KG1 (cell line): ENCODE results near the gene KLF14.
"Not testable (repeated sequence)": the region's sequence is repeated elsewhere in the genome, so short reads cannot be mapped to it uniquely, and the experiment has no call there.

ENCODE experiments used
- DNase-seq: peaks from one replicate; lab custom pipeline; 2025; lab: John Stamatoyannopoulos, UW

KLF14 gene

DNA sequence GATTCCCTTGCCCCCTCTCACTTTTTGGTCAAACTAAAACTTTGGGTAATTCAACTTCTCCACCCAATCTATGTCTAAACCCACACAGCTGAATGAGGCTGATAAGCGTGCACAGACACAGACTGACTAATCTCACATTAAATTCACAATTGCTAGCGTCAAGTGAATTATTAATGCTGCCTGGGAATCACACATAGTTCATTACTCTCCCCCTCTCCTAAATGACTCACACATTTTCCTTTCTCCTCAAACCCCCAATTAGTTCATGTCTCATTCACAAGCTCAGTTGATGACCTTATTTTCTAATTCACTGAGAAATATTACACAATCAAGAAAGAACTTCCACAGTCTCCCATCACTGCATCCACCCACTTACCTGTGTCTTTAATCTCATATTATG, 14.5 kb downstream of the KLF14 start:
- no peak for DNase-seq

DNA sequence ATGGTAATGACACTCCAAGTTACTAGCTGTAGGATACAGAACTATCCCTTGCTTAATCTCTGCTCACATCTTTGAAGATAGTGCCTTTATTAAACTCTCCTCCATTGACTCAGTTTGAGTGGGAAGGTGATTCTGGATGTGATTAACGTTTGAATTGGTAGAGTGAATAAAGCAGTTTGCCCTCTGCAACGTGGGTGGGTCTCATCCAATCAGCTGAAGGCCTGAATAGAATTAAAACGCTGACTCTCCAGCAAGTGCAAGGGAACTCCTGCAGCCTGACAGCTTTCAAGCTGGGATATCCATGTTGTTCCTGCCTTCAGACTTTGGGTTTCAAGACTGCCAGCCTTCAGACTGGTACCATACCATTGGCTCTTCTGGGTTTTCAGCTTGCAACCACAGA, 21.6 kb downstream of the KLF14 start:
- no peak for DNase-seq

GRCh38 chr7:130708766-130709165, 25.2 kb downstream of the KLF14 start:
- no peak for DNase-seq

DNA sequence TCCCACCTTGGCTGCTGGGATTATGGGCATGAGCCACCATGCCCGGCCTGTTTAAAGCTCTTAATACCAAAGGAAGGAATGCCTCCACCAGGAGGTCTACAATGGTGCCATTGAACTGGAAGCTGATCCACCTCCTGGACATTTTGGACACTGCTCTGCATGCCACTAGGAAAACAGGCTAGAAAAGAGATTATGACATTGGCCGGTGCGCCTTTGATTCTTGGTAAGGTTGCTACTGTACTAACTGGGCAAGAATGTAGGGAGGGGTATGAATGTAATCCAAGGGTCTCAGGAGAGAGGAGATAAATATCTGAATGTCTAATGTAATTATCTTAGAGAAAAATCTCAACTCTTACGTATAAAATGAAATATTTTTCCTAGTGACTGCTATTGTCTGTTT, 26.0 kb downstream of the KLF14 start:
- no peak for DNase-seq

GRCh38 chr7:130703851-130704250, 30.2 kb downstream of the KLF14 start:
- DNase-seq, result no peak

DNA sequence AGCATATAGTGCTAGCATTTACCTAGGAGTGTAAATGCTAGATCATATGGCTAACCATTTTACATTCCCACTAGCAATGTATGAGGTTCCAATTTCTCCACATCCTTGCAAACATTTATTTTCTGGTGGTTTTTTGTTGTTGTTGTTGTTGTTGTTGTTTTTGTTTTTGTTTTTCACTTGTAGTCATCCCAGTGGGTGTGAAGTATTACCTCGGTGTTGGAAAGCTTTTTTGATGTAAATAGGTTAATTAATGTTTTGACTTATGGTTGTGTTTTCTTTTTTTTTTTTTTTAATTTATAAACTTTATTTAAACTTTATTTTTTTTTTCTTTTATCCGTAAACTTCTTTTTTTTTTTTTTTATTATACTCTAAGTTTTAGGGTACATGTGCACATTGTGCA, 32.4 kb downstream of the KLF14 start:
- no peak for DNase-seq

- DNase-seq, result no peak
These were observed 33.2 kb downstream of the KLF14 start for GRCh38 chr7:130700760-130701159.

DNA sequence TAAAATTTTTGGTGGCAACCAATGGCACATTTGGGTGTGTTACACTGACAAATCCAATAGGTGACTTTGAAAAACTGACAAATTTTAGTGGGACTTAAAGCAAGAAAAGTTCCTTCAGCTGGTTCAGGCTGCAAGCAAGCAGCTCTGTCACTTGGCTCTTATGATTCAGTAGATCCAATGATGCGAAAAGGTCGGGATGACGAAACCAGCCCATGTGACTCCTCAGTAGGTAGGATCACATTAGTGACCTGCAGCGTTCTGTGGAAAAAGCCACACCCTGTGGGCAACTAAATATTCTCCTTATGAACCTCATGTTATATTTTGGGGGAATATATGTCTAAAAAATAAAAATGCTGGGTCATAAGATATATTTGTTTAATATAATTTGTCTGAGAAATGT, 34.3 kb downstream of the KLF14 start:
- DNase-seq, result no peak

- no peak for DNase-seq
These were observed 36.2 kb downstream of the KLF14 start for GRCh38 chr7:130697820-130698219.

DNA sequence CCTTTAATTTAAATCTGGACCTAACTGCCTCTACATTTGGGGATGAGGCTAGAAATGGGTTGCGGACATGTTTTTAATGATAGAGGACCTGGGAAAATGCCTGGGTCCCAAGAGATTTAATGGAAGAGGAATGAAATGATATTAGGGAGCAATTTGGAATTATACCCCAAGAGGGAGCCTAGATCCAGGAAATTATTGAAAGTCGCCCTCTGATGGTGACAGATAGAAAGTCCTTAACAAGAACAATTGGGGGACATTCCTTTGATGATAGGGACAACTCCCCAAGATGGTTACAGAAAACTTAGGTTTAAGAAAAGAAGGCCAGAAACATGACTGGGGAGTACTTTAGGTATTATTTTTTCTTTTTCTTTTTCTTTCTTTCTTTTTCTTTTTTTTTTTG, 38.2 kb downstream of the KLF14 start:
- DNase-seq, result no peak

GRCh38 chr7:130692396-130692795, 41.6 kb downstream of the KLF14 start:
- not testable (repeated sequence) for DNase-seq

DNA sequence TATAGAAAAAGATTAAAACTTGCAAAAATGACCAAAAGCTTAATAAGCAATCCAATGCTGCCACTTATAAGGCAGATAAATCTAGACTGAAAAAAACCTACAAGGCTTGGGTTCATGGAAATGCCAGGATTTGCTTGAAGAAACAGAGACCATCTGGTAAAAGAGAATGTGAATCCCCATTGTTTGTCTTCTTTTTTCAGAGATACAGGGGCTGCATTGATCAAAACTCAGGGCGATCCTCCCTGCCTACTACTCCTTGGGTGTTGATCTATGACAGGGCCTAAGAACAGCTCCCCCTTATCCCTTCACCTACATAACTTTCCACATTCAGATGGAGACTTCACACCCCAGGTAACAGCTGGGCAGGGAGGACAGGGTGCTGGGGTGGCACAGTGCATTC, 44.3 kb downstream of the KLF14 start:
- DNase-seq, result no peak

DNA sequence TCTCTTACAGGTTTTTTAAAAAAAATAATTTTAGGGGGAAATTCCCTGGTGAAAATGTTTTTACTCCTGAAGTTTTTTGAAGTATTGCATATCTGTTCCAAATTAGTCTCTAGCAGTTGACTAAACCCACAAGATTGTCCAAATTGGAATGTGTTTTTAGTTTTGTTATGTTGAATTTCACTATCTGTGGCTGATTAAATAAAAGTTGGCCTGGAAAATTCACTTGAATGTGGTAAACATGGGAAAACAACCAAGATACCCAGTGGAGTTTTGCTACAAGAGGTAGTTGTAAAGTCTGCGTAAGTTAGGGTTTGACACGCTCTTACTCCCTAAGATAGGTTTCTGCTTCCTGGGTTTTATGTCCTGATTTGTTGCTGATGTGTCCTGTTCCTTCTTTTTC, 51.0 kb downstream of the KLF14 start:
- no peak for DNase-seq
